Retina (tissue), 1 donor: ENCODE data around the gene XIST.
"Not testable (repeated sequence)": the region's sequence is repeated elsewhere in the genome, so short reads cannot be mapped to it uniquely, and the experiment has no call there.

Source experiments
- DNase-seq: peaks from one replicate; pipeline ENCODE4 v3.0.0-alpha.2; 2016

XIST gene

GRCh38 chrX:73792511-73792910 lies 60.0 kb downstream of the XIST start:
- DNase-seq = not testable (repeated sequence)

DNA sequence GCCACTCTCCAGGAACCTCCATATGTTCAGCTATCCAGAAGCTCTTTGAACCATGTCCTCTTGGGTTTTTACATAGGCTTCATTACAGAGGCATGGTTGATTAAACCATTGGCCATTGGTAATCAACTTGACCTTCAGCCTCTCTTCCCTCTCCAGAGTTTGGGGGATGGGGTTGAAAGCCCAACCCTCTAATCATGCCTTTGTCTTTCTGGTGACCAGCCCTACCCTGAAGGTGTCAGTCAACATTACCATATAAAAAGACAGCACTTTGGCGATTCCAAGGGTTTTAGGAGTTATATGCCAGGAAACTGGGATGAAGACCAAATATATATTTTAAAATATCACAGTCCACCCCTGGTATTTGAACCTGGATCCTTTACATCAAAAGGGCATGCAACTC lies 67.0 kb downstream of the XIST start:
- no peak for DNase-seq
